HepG2 (cell line): ENCODE results near the gene ERV3-1. TPM values are rescaled to one million over a fixed set of nuclear protein-coding genes. Genes with fewer than 3 reads are reported as not detected.

Experiments used
- ATF1 ChIP-seq: IDR thresholded peaks from 2 replicates; pipeline ENCODE4 v1.6.1; 2016; ENCODE audit warnings: mild to moderate bottlenecking, control low read depth
- DPF2 ChIP-seq: sonication (generic); formaldehyde crosslinking; IDR thresholded peaks from 2 replicates; pipeline ENCODE4 v1.4.0; 2020; ENCODE audit warnings: mild to moderate bottlenecking, low read depth, missing genetic modification reagents, borderline replicate concordance
- DR1 ChIP-seq: sonication (generic); formaldehyde crosslinking; IDR thresholded peaks from 2 replicates; pipeline ENCODE4 v1.8.0; 2021; ENCODE audit warnings: mild to moderate bottlenecking, missing genetic modification reagents, inconsistent platforms
- HDAC1 ChIP-seq: sonication (generic); formaldehyde crosslinking; IDR thresholded peaks from 2 replicates; pipeline ENCODE4 v1.5.1; 2020; ENCODE audit warnings: mild to moderate bottlenecking, missing genetic modification reagents
- HINFP ChIP-seq: sonication (generic); formaldehyde crosslinking; IDR thresholded peaks from 2 replicates; pipeline ENCODE4 v1.4.0; 2020; ENCODE audit warnings: low read depth, mild to moderate bottlenecking, missing genetic modification reagents
- MXD3 ChIP-seq: IDR thresholded peaks from 2 replicates; pipeline ENCODE4 v1.6.1; 2016; ENCODE audit warnings: mild to moderate bottlenecking, missing biosample characterization, missing genetic modification reagents
- PAXIP1 ChIP-seq: sonication (generic); formaldehyde crosslinking; conservative IDR thresholded peaks from 2 replicates; pipeline ENCODE4 v1.4.0; 2020; ENCODE audit warnings: mild to moderate bottlenecking, missing genetic modification reagents, moderate library complexity
- POLR2AphosphoS2 ChIP-seq: IDR thresholded peaks from 2 replicates; pipeline ENCODE4 v1.6.1; 2011; ENCODE audit warnings: low read depth, low read length, improper control_type of control experiment
- RCOR2 ChIP-seq: IDR thresholded peaks from 2 replicates; pipeline ENCODE4 v1.6.1; 2016; ENCODE audit warnings: missing biosample characterization, missing genetic modification reagents
- TCF7L2 ChIP-seq: IDR thresholded peaks from 2 replicates; pipeline ENCODE4 v1.6.1; 2011; ENCODE audit warnings: mild to moderate bottlenecking, low read depth, low read length, moderate library complexity
- ZBTB38 ChIP-seq: sonication (generic); formaldehyde crosslinking; IDR thresholded peaks from 2 replicates; pipeline ENCODE4 v1.5.1; 2020; ENCODE audit warnings: mild to moderate bottlenecking, missing genetic modification reagents
- ZFP36L2 ChIP-seq: sonication (generic); formaldehyde crosslinking; IDR thresholded peaks from 2 replicates; pipeline ENCODE4 v1.4.0; 2020; ENCODE audit warnings: missing genetic modification reagents
- ZGPAT ChIP-seq: IDR thresholded peaks from 2 replicates; pipeline ENCODE4 v1.6.1; 2016; ENCODE audit warnings: mild to moderate bottlenecking
- ZNF281 ChIP-seq: sonication (generic); formaldehyde crosslinking; IDR thresholded peaks from 2 replicates; pipeline ENCODE4 v1.4.0; 2020; ENCODE audit warnings: missing genetic modification reagents, borderline replicate concordance
- ZNF777 ChIP-seq: sonication (generic); formaldehyde crosslinking; IDR thresholded peaks from 2 replicates; pipeline ENCODE4 v1.4.0; 2020; ENCODE audit warnings: missing genetic modification reagents
- polyA plus RNA-seq, 8 experiments: library from polyadenylated mRNA; depleted of rRNA in 3 of 8; stranded (reverse) in 7 of 8; unstranded in 1 of 8; fragments of >200 nt; fragmentation: Illumina TruSeq in 4 of 8; extraction: Trizol in 4 of 8; gene quantifications; 2 replicates each; pipeline versions ENCODE4 v1.2.1 to v1.2.3, GENCODE V29; 2011 to 2016; ENCODE audit warnings: low read depth in 4 of 8, missing spikeins in 1 of 8, mixed read lengths in 1 of 8; ENCODE audit not compliant: insufficient read depth in 1 of 8
- total RNA-seq, 5 experiments: library from RNA; depleted of rRNA; stranded (reverse); fragments of >200 nt; fragmentation: Illumina TruSeq; extraction: Trizol; gene quantifications; 2 replicates each; pipeline ENCODE4 v1.2.3, GENCODE V29; 2016; ENCODE audit warnings: low read depth in 1 of 5

Gene ERV3-1
- total and polyA plus RNA-seq, 2 of the 13 experiments (the other 11 are each of a cell fraction or from before 2014, with no cell fraction given): 20.4 to 86.3 TPM

- TF ChIP-seq PAXIP1 (CRISPR knock-in tag) (peak; percentile 45), HINFP (CRISPR knock-in tag) (no peak), ZBTB38 (CRISPR knock-in tag) (peak; percentile 33; the same call in 1 of the 2 replicates), ATF1 (peak; percentile 45; the same call in 1 of the 2 replicates), ZNF281 (CRISPR knock-in tag) (no peak), ZFP36L2 (CRISPR knock-in tag) (no peak), TCF7L2 (no peak), DR1 (CRISPR knock-in tag) (peak; percentile 87), DPF2 (no peak), HDAC1 (CRISPR knock-in tag) (peak; percentile 78), ZGPAT (peak; percentile 80; the same call in 1 of the 2 replicates), MXD3 (CRISPR knock-in tag) (peak; percentile 49; the same call in 1 of the 2 replicates), POLR2AphosphoS2 (no peak), RCOR2 (CRISPR knock-in tag) (no peak), ZNF777 (CRISPR knock-in tag) (peak; percentile 57)
These were observed at the start of gene ERV3-1 (continued) for GRCh38 chr7:65006094-65006992.
